GM12872 (cell line): ENCODE results near the gene RAB23.

Experiments used
- CTCF ChIP-seq: IDR thresholded peaks from 3 replicates; pipeline ENCODE4 v1.5.1; 2011; ENCODE audit warnings: low read depth, mild to moderate bottlenecking, low read length, moderate library complexity; ENCODE audit not compliant: insufficient read depth

RAB23 gene

GRCh38 chr6:57195457-57195856, 26.6 kb downstream of the RAB23 start:
- no peak for TF ChIP-seq CTCF

GRCh38 chr6:57193177-57193576, 28.9 kb downstream of the RAB23 start:
- TF ChIP-seq CTCF, result no peak

GRCh38 chr6:57190140-57190539, 32.0 kb downstream of the RAB23 start:
- no peak for TF ChIP-seq CTCF

GRCh38 chr6:57183336-57183735, 38.8 kb downstream of the RAB23 start:
- TF ChIP-seq CTCF, result no peak

GRCh38 chr6:57182017-57182432, 40.1 kb downstream of the RAB23 start:
- TF ChIP-seq CTCF, result no peak

- TF ChIP-seq CTCF, result no peak
Observed at GRCh38 chr6:57180596-57180995, 41.5 kb downstream of the RAB23 start.

GRCh38 chr6:57177545-57178265, 44.4 kb downstream of the RAB23 start:
- no peak for TF ChIP-seq CTCF

GRCh38 chr6:57174511-57174907, 47.6 kb downstream of the RAB23 start:
- no peak for TF ChIP-seq CTCF
